Muscle of arm (tissue), 12 donors: ENCODE measurements around the gene LRRC4B. TPM values are rescaled to one million over a fixed set of nuclear protein-coding genes. Genes with fewer than 3 reads are reported as not detected.
"Not testable (repeated sequence)": the region's sequence is repeated elsewhere in the genome, so short reads cannot be mapped to it uniquely, and the experiment has no call there.

Experiments
- DNase-seq: peaks from one replicate; pipeline ENCODE4 v3.0.0-alpha.2; 2013
- polyA plus RNA-seq, 12 donors: library from polyadenylated mRNA; unstranded; fragments of 120-200 nt; gene quantifications; one replicate each; pipeline ENCODE4 v1.2.1, GENCODE V29; 2013; ENCODE audit not compliant: insufficient read length in 12 of 12

The LRRC4B gene
- polyA plus RNA-seq, 12 donors: 6.0 to 21.0 (median 8.7) TPM; not detected in 1

GRCh38 chr19:50488389-50489194 lies 79.6 kb downstream of the LRRC4B start:
- DNase-seq: no peak

- no peak for DNase-seq
These were observed 81.3 kb downstream of the LRRC4B start for GRCh38 chr19:50486823-50487515.

- DNase-seq: no peak
These were observed 82.8 kb downstream of the LRRC4B start for GRCh38 chr19:50485284-50485955.

- DNase-seq: no peak
These were observed 85.3 kb downstream of the LRRC4B start for GRCh38 chr19:50482916-50483315.

- no peak for DNase-seq
These were observed 85.9 kb downstream of the LRRC4B start for GRCh38 chr19:50482271-50482855.

- DNase-seq: no peak
These were observed 86.7 kb downstream of the LRRC4B start for GRCh38 chr19:50481351-50482149.

- DNase-seq: no peak
These were observed 87.7 kb downstream of the LRRC4B start for GRCh38 chr19:50480281-50481111.

GRCh38 chr19:50479761-50480251 lies 88.4 kb downstream of the LRRC4B start:
- DNase-seq: no peak

GRCh38 chr19:50478901-50479715 lies 89.1 kb downstream of the LRRC4B start:
- DNase-seq: no peak

GRCh38 chr19:50477751-50478515 lies 90.3 kb downstream of the LRRC4B start:
- no peak for DNase-seq

GRCh38 chr19:50476907-50477238 lies 91.4 kb downstream of the LRRC4B start:
- no peak for DNase-seq

GRCh38 chr19:50476224-50476906 lies 91.9 kb downstream of the LRRC4B start, which contains the start of the genes EMC10 and GARIN5A:
EMC10 (plus strand) TSS chr19:50476507; CDS start chr19:50476545, 38 bp downstream.
GARIN5A (minus strand) TSS chr19:50476848; CDS start chr19:50476388, 460 bp downstream.
- DNase-seq: peak; percentile 94

- no peak for DNase-seq
These were observed 92.5 kb downstream of the LRRC4B start for GRCh38 chr19:50475736-50476223.

GRCh38 chr19:50475101-50475568 lies 93.1 kb downstream of the LRRC4B start:
- DNase-seq: no peak

- not testable (repeated sequence) for DNase-seq
These were observed 94.9 kb downstream of the LRRC4B start for GRCh38 chr19:50473336-50473735.

- no peak for DNase-seq
These were observed 99.4 kb downstream of the LRRC4B start for GRCh38 chr19:50468818-50469217.

- no peak for DNase-seq
These were observed 100.7 kb downstream of the LRRC4B start for GRCh38 chr19:50467566-50467965.
